PC-9 (cell line): ENCODE results near the gene KLK4. TPM values are rescaled to one million over a fixed set of nuclear protein-coding genes. Genes with fewer than 3 reads are reported as not detected.

Source experiments
- BruUV-seq: library from RNA; stranded (reverse); fragments of 400-500 nt; replicated peaks from 2 replicates; lab custom pipeline; 2021; lab: Mats Ljungman, UMichigan
- CTCF ChIA-PET: fragments of 300-600 bp; sonication (Branson Sonifier 250); formaldehyde crosslinking; loops from one replicate; lab custom pipeline; 2022; ENCODE audit warnings: antibody characterized with exemption; lab: Charles Lee
- POLR2A ChIA-PET: fragments of 300-600 bp; sonication (Branson Sonifier 250); formaldehyde crosslinking; loops from one replicate; lab custom pipeline; 2022; ENCODE audit warnings: antibody characterized with exemption; ENCODE audit not compliant: unreplicated experiment; lab: Charles Lee
- DNase-seq, 2 experiments: peaks; one replicate each; pipeline versions ENCODE4 v3.0.0 to v3.0.0-alpha.2; 2015 to 2022; ENCODE audit warnings: mixed read lengths in 1 of 2
- H2AFZ ChIP-seq: fragments of 200-600 bp; sonication (generic); 2 replicates; pipeline ENCODE4 v1.8.1; 2017; ENCODE audit warnings: antibody characterized with exemption
- H3F3A ChIP-seq: fragments of 200-600 bp; sonication (generic); 2 replicates; pipeline ENCODE4 v1.8.1; 2017; ENCODE audit warnings: antibody characterized with exemption, mild to moderate bottlenecking, low read depth; ENCODE audit not compliant: insufficient read depth
- H3K27ac ChIP-seq: fragments of 200-600 bp; sonication (generic); 2 replicates; pipeline ENCODE4 v1.6.1; 2016; ENCODE audit warnings: mixed run types
- H3K27me3 ChIP-seq: fragments of 200-600 bp; sonication (generic); 2 replicates; pipeline ENCODE4 v1.6.1; 2016; ENCODE audit warnings: low read depth, mixed run types; ENCODE audit not compliant: insufficient read depth
- H3K36me3 ChIP-seq: fragments of 200-600 bp; sonication (generic); 2 replicates; pipeline ENCODE4 v1.6.1; 2016; ENCODE audit warnings: low read depth, mixed run types
- H3K4me1 ChIP-seq: fragments of 200-600 bp; sonication (generic); replicated peaks from 2 replicates; pipeline ENCODE4 v1.6.1; 2016; ENCODE audit warnings: mixed run types; ENCODE audit not compliant: insufficient read depth
- H3K4me2 ChIP-seq: fragments of 200-600 bp; sonication (generic); 2 replicates; pipeline ENCODE4 v1.6.1; 2017; ENCODE audit warnings: mixed run types
- H3K4me3 ChIP-seq: fragments of 200-600 bp; sonication (generic); 2 replicates; pipeline ENCODE4 v1.6.1; 2016; ENCODE audit warnings: mixed run types
- H3K79me2 ChIP-seq: fragments of 200-600 bp; sonication (generic); 2 replicates; pipeline ENCODE4 v1.6.1; 2017; ENCODE audit warnings: low read depth, mixed run types
- H3K9me2 ChIP-seq: fragments of 200-600 bp; sonication (generic); 2 replicates; pipeline ENCODE4 v1.8.1; 2017; ENCODE audit warnings: mild to moderate bottlenecking; ENCODE audit not compliant: insufficient read depth
- H3K9me3 ChIP-seq: fragments of 200-600 bp; sonication (generic); 2 replicates; pipeline ENCODE4 v1.8.1; 2016; ENCODE audit warnings: low read depth; ENCODE audit not compliant: insufficient read depth
- H4K20me1 ChIP-seq: fragments of 200-600 bp; sonication (generic); 2 replicates; pipeline ENCODE4 v1.8.1; 2017; ENCODE audit not compliant: insufficient read depth
- EZH2 ChIP-seq: fragments of 200-600 bp; sonication (generic); IDR thresholded peaks from 2 replicates; pipeline ENCODE4 v1.8.0; 2017; ENCODE audit warnings: antibody characterized with exemption, low read depth
- intact Hi-C: fragments of 100-400 bp; cut with micrococcal nuclease; formaldehyde crosslinking; loops from one replicate; pipeline ENCODE4 v1.10.0; 2022; ENCODE audit not compliant: unreplicated experiment
- total RNA-seq: library from RNA; stranded (reverse); gene quantifications from 2 replicates; pipeline ENCODE4 v1.2.3, GENCODE V29; 2021
- TF ChIP-seq, protein P1 (sequence below): fragments of 200-600 bp; sonication (generic); conservative IDR thresholded peaks from 2 replicates; pipeline ENCODE4 v1.6.1; 2017; ENCODE audit warnings: mixed run types, antibody characterized with exemption, mild to moderate bottlenecking, moderate library complexity

The KLK4 gene
- total RNA-seq, 1 experiment from 2014 or later = not detected

DNA sequence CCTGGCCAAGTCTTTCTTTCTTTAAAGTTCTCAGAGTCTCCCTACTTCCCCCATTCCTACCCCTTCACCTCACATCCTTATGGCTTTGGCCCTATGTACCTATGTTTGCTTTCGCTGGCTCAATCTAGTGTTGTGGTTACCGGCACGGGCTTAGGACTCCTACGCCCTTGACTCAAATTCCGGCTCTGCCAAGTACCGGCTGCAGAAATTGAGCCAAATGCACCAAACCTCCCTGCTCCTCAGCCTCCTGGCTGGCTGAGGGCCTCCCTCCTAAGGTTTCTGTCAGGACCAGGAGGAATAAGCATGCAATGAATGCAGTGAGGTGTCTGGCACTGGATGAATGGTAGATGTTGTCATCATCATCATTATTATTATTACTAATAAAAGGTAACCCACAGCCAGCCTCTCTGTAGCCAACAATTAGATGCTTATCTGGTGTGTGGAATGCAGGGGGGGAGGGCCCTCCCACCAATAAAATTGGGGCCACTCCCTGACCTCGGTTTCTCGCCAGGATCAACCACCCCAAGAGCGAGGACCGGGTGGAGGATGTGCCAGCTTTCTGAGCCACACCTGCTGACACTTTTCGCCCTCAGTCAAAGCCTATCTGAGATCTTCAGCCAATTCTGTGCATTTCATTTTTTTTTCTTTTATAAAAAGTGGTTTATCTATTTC, 21.0 kb upstream of the KLK4 start:
- BruUV-seq = no TSS peak
- intact Hi-C loops = loop anchor here (1.0 to 2.0 kb wide), 4 partner anchors 21 to 85 kb away; partner anchors contain the start of genes KLK5 and KLK6
- no peak overlapping the region for H2AFZ ChIP-seq
- peak; percentile 93 to 100 for DNase-seq
- H3K9me3 ChIP-seq = no peaks in the 10 kb centered on the region
- POLR2A ChIA-PET = interaction anchor here (0.6 kb wide), 1 partner anchor 51 kb away, joined by 3 read pairs; no protein-coding TSS in a partner anchor
- H3K4me3 ChIP-seq = peak overlapping the region; percentile 14; the same call in 1 of the 2 replicates
- peak overlapping the region; percentile 89 for H3K27ac ChIP-seq
- peak overlapping the region; percentile 60 for H3K4me2 ChIP-seq
- CTCF ChIA-PET = interaction anchor here (0.6 to 1.0 kb wide), 2 partner anchors 70 to 148 kb away, joined by 4 to 18 read pairs; no protein-coding TSS in a partner anchor
- no peaks in the 10 kb centered on the region for H3K79me2 ChIP-seq
- no peaks in the 10 kb centered on the region for H3K36me3 ChIP-seq
- no peaks in the 10 kb centered on the region for H4K20me1 ChIP-seq
- H3K27me3 ChIP-seq = no peaks in the 10 kb centered on the region
- TF ChIP-seq, protein P1, sequence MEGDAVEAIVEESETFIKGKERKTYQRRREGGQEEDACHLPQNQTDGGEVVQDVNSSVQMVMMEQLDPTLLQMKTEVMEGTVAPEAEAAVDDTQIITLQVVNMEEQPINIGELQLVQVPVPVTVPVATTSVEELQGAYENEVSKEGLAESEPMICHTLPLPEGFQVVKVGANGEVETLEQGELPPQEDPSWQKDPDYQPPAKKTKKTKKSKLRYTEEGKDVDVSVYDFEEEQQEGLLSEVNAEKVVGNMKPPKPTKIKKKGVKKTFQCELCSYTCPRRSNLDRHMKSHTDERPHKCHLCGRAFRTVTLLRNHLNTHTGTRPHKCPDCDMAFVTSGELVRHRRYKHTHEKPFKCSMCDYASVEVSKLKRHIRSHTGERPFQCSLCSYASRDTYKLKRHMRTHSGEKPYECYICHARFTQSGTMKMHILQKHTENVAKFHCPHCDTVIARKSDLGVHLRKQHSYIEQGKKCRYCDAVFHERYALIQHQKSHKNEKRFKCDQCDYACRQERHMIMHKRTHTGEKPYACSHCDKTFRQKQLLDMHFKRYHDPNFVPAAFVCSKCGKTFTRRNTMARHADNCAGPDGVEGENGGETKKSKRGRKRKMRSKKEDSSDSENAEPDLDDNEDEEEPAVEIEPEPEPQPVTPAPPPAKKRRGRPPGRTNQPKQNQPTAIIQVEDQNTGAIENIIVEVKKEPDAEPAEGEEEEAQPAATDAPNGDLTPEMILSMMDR = no peak
- no peak for TF ChIP-seq EZH2
- no peaks in the 10 kb centered on the region for H3K9me2 ChIP-seq
- peaks cover 41% of the 10 kb centered on the region for H3F3A ChIP-seq
- H3K4me1 ChIP-seq = peaks cover 43% of the 10 kb centered on the region

DNA sequence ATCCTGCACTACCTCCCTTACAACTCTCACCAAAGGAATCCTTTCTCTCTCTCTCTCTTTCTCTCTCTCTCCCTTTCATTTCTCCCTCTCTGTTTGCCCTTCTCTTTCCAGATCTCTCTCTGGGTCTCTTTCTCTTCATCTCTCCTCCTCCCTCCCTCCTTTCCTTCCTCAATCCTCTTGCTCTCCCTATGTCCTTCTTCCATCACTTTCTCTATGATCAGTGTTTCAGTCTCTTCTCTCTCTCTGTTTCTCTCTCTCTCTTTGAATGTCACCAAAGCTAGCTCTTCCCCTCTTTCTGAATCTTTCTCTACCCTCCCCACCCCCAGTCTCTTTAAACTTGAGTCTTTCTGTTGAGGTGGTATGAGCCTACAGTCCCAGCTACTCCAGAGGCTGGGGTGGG, 19.8 kb upstream of the KLK4 start:
- ChIA-PET CTCF (interaction anchor here (0.7 to 0.9 kb wide), 2 partner anchors 9 to 170 kb away, joined by 4 read pairs; no protein-coding TSS in a partner anchor), POLR2A (interaction anchor here (0.6 kb wide), 2 partner anchors 66 to 86 kb away, joined by 4 to 5 read pairs; no protein-coding TSS in a partner anchor)

DNA sequence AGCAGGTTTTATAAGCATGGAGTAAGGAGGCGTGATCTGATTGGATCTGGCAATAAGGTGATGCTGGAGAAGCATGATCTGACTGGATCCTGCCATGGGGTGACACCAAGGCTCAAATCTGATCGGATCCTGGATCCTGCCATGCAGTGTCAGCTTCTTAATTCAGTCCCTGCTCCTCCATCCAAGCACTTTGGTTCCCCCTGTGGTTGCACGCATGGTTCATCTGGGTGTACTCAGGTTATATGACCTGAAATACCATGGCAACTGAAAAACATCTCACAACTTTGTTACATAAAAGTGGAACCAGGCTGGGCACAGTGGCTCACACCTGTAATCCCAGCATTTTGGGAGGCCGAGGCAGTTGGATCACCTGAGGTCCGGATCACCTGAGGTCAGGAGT, 17.6 kb upstream of the KLK4 start:
- TF ChIP-seq, protein P1 = no peak
- no peak for TF ChIP-seq EZH2
- Histone ChIP-seq H3K4me2 (no peak overlapping the region), H3K79me2 (no peaks in the 10 kb centered on the region), H3K27ac (no peak overlapping the region), H2AFZ (no peak overlapping the region), H3K9me2 (no peaks in the 10 kb centered on the region), H3F3A (peaks cover 46% of the 10 kb centered on the region), H3K4me3 (no peak overlapping the region), H3K27me3 (no peaks in the 10 kb centered on the region), H3K4me1 (peaks cover 53% of the 10 kb centered on the region), H3K9me3 (no peaks in the 10 kb centered on the region), H4K20me1 (no peaks in the 10 kb centered on the region), H3K36me3 (no peaks in the 10 kb centered on the region)
- BruUV-seq = no TSS peak
- DNase-seq = peak in 1 of 2 experiments; percentile 53
- intact Hi-C loops = loop anchor here (10.0 kb wide), 1 partner anchor 394 kb away; no protein-coding TSS in a partner anchor
- ChIA-PET CTCF (interaction anchor here (1.2 kb wide), 1 partner anchor 168 kb away, joined by 3 read pairs; no protein-coding TSS in a partner anchor), POLR2A (no interaction called here)

More for the DNA sequence above, 19.8 kb upstream of the KLK4 start:
- no TSS peak for BruUV-seq
- no peak overlapping the region for H3K4me3 ChIP-seq
- no peaks in the 10 kb centered on the region for H3K9me2 ChIP-seq
- no peaks in the 10 kb centered on the region for H3K27me3 ChIP-seq
- DNase-seq = no peak
- TF ChIP-seq, protein P1 = 0 out of 2 replicates have a peak, but pooled peaks have one; percentile 1
- TF ChIP-seq EZH2 = no peak
- H3K4me2 ChIP-seq = no peak overlapping the region
- H3K79me2 ChIP-seq = no peaks in the 10 kb centered on the region
- no peak overlapping the region for H2AFZ ChIP-seq
- no peaks in the 10 kb centered on the region for H4K20me1 ChIP-seq
- peaks cover 41% of the 10 kb centered on the region for H3F3A ChIP-seq
- no peaks in the 10 kb centered on the region for H3K36me3 ChIP-seq
- peaks cover 45% of the 10 kb centered on the region for H3K4me1 ChIP-seq
- H3K27ac ChIP-seq = peak overlapping the region; percentile 89
- intact Hi-C loops = no loop called here
- no peaks in the 10 kb centered on the region for H3K9me3 ChIP-seq
